CD4-positive, CD25-positive, alpha-beta regulatory T cell (primary cell): ENCODE data around the gene LHPP. TPM values are rescaled to one million over a fixed set of nuclear protein-coding genes. Genes with fewer than 3 reads are reported as not detected.

Experiments
- ATAC-seq, 2 donors: fragments of 150-1000 bp; cut with Tn5 transposase; one replicate each; pipeline ENCODE4 v1.10.0; 2021; ENCODE audit warnings: low read depth in 2 of 2, moderate number of reproducible peaks in 2 of 2, moderate library complexity in 1 of 2
- DNase-seq, 3 donors: peaks; one replicate each; pipeline versions ENCODE4 v3.0.0 to v3.0.0-alpha.2; 2012 to 2022; ENCODE audit warnings: mixed read lengths in 1 of 3
- H3K27ac ChIP-seq: one replicate; pipeline ENCODE4 v1.7.0; 2013; ENCODE audit warnings: mild to moderate bottlenecking, low read length; ENCODE audit not compliant: insufficient read depth, poor library complexity, severe bottlenecking
- H3K27me3 ChIP-seq: one replicate; pipeline ENCODE4 v1.7.0; 2013; ENCODE audit warnings: low read length; ENCODE audit not compliant: control insufficient read depth, insufficient read depth
- H3K36me3 ChIP-seq: one replicate; pipeline ENCODE4 v1.7.0; 2013; ENCODE audit warnings: mild to moderate bottlenecking, low read length, moderate library complexity; ENCODE audit not compliant: control insufficient read depth, insufficient read depth
- H3K4me1 ChIP-seq: 2 replicates; pipeline ENCODE4 v1.7.0; 2013; ENCODE audit warnings: mild to moderate bottlenecking, low read length; ENCODE audit not compliant: insufficient read depth, control insufficient read depth, poor library complexity, severe bottlenecking
- H3K4me3 ChIP-seq: one replicate; pipeline ENCODE4 v1.7.0; 2013; ENCODE audit warnings: low read depth, mild to moderate bottlenecking, low read length, moderate library complexity
- H3K9me3 ChIP-seq, 2 experiments: 1 replicate in 1 of 2; 2 replicates in 1 of 2; pipeline ENCODE4 v1.7.0; 2013; ENCODE audit warnings: low read length in 2 of 2, mild to moderate bottlenecking in 1 of 2, moderate library complexity in 1 of 2; ENCODE audit not compliant: control insufficient read depth in 2 of 2
- H3K27ac Mint-ChIP-seq, 3 donors: one replicate each; pipeline ENCODE4 v1.8.0; 2020 to 2022; ENCODE audit warnings: mild to moderate bottlenecking in 3 of 3, mixed read lengths in 3 of 3, moderate library complexity in 2 of 3
- H3K27me3 Mint-ChIP-seq: one replicate; pipeline ENCODE4 v1.8.0; 2022; ENCODE audit warnings: mild to moderate bottlenecking, mixed read lengths
- H3K36me3 Mint-ChIP-seq: one replicate; pipeline ENCODE4 v1.8.0; 2020; ENCODE audit warnings: mixed read lengths
- H3K4me1 Mint-ChIP-seq, 4 donors: one replicate each; pipeline ENCODE4 v1.8.0; 2020 to 2022; ENCODE audit warnings: mixed read lengths in 4 of 4, mild to moderate bottlenecking in 1 of 4
- H3K4me3 Mint-ChIP-seq, 4 donors: one replicate each; pipeline ENCODE4 v1.8.0; 2020 to 2022; ENCODE audit warnings: mild to moderate bottlenecking in 4 of 4, mixed read lengths in 4 of 4, moderate library complexity in 3 of 4
- H3K9me3 Mint-ChIP-seq, 7 donors: one replicate each; pipeline ENCODE4 v1.8.0; 2020 to 2022; ENCODE audit warnings: mixed read lengths in 7 of 7, mild to moderate bottlenecking in 3 of 7, moderate library complexity in 2 of 7
- polyA plus RNA-seq, 4 donors: library from polyadenylated mRNA; unstranded; fragments of 300-500 nt; fragmentation: Illumina TruSeq; gene quantifications; one replicate each; pipeline ENCODE4 v1.2.3, GENCODE V29; 2021
- total RNA-seq: library from RNA; stranded (reverse); gene quantifications from one replicate; pipeline ENCODE4 v1.2.3, GENCODE V29; 2022

The LHPP gene
- total and polyA plus RNA-seq, 5 donors from 2014 or later: 20.1 to 29.2 (median 25.0) TPM

GRCh38 chr10:124512600-124512999, 51.0 kb downstream of the LHPP start:
- Histone ChIP-seq H3K27ac (no peak overlapping the region), H3K4me1 (no peaks in the 10 kb centered on the region), H3K27me3 (no peaks in the 10 kb centered on the region), H3K36me3 (no peaks in the 10 kb centered on the region), H3K9me3 (no peaks in the 10 kb centered on the region), H3K4me3 (no peak overlapping the region)
- H3K4me1 Mint-ChIP-seq: no peaks in the 10 kb centered on the region
- DNase-seq (no peak), ATAC-seq (no peak)
- peaks cover 36% of the 10 kb centered on the region for H3K36me3 Mint-ChIP-seq
- H3K4me3 Mint-ChIP-seq: no peak overlapping the region
- no peaks in the 10 kb centered on the region for H3K9me3 Mint-ChIP-seq
- peak overlapping the region in 1 of 3 donors; percentile 47 for H3K27ac Mint-ChIP-seq
- H3K27me3 Mint-ChIP-seq: peaks cover 4% of the 10 kb centered on the region

GRCh38 chr10:124515244-124515970, 53.8 kb downstream of the LHPP start:
- no peak overlapping the region for H3K27ac ChIP-seq
- no peaks in the 10 kb centered on the region for H3K27me3 ChIP-seq
- Mint-ChIP-seq H3K27ac (no peak overlapping the region), H3K4me3 (no peak overlapping the region), H3K36me3 (peaks cover 41% of the 10 kb centered on the region), H3K27me3 (peaks cover 4% of the 10 kb centered on the region), H3K4me1 (no peaks in the 10 kb centered on the region), H3K9me3 (no peaks in the 10 kb centered on the region)
- H3K9me3 ChIP-seq: no peaks in the 10 kb centered on the region
- DNase-seq (no peak), ATAC-seq (no peak)
- H3K4me3 ChIP-seq: no peak overlapping the region
- H3K4me1 ChIP-seq: no peaks in the 10 kb centered on the region
- no peaks in the 10 kb centered on the region for H3K36me3 ChIP-seq

- no peak overlapping the region for H3K27ac Mint-ChIP-seq
- ATAC-seq: no peak
- no peaks in the 10 kb centered on the region for H3K4me1 Mint-ChIP-seq
- Histone ChIP-seq H3K27ac (no peak overlapping the region), H3K4me1 (no peaks in the 10 kb centered on the region), H3K4me3 (no peak overlapping the region), H3K36me3 (no peaks in the 10 kb centered on the region), H3K9me3 (no peaks in the 10 kb centered on the region), H3K27me3 (no peaks in the 10 kb centered on the region)
- peaks cover 43% of the 10 kb centered on the region for H3K36me3 Mint-ChIP-seq
- H3K4me3 Mint-ChIP-seq: no peak overlapping the region
- no peaks in the 10 kb centered on the region for H3K9me3 Mint-ChIP-seq
- H3K27me3 Mint-ChIP-seq: peaks cover 4% of the 10 kb centered on the region
- no peak for DNase-seq
Measured at GRCh38 chr10:124516181-124516580, 54.6 kb downstream of the LHPP start.

GRCh38 chr10:124516746-124517397, 55.2 kb downstream of the LHPP start:
- ATAC-seq: no peak
- no peak overlapping the region for H3K27ac ChIP-seq
- H3K36me3 Mint-ChIP-seq: peaks cover 36% of the 10 kb centered on the region

GRCh38 chr10:124517461-124517860, 55.8 kb downstream of the LHPP start:
- no peaks in the 10 kb centered on the region for H3K9me3 ChIP-seq
- no peaks in the 10 kb centered on the region for H3K36me3 ChIP-seq
- ATAC-seq (no peak), DNase-seq (no peak)
- H3K4me1 ChIP-seq: no peaks in the 10 kb centered on the region
- H3K4me1 Mint-ChIP-seq: no peaks in the 10 kb centered on the region
- H3K9me3 Mint-ChIP-seq: no peaks in the 10 kb centered on the region
- H3K36me3 Mint-ChIP-seq: peaks cover 33% of the 10 kb centered on the region
- H3K27me3 ChIP-seq: no peaks in the 10 kb centered on the region
- H3K27me3 Mint-ChIP-seq: peaks cover 4% of the 10 kb centered on the region
- no peak overlapping the region for H3K27ac ChIP-seq
- no peak overlapping the region for H3K4me3 ChIP-seq
- no peak overlapping the region for H3K4me3 Mint-ChIP-seq
- no peak overlapping the region for H3K27ac Mint-ChIP-seq

More at GRCh38 chr10:124516746-124517397, 55.2 kb downstream of the LHPP start:
- Mint-ChIP-seq H3K9me3 (no peaks in the 10 kb centered on the region), H3K4me3 (no peak overlapping the region), H3K27me3 (peaks cover 4% of the 10 kb centered on the region), H3K27ac (no peak overlapping the region), H3K4me1 (no peaks in the 10 kb centered on the region)
- no peak for DNase-seq
- H3K4me1 ChIP-seq: no peaks in the 10 kb centered on the region
- no peak overlapping the region for H3K4me3 ChIP-seq
- no peaks in the 10 kb centered on the region for H3K27me3 ChIP-seq
- H3K36me3 ChIP-seq: no peaks in the 10 kb centered on the region
- no peaks in the 10 kb centered on the region for H3K9me3 ChIP-seq

- Mint-ChIP-seq H3K27ac (no peak overlapping the region), H3K36me3 (peaks cover 33% of the 10 kb centered on the region), H3K4me3 (no peak overlapping the region), H3K9me3 (no peaks in the 10 kb centered on the region), H3K27me3 (peaks cover 4% of the 10 kb centered on the region), H3K4me1 (no peaks in the 10 kb centered on the region)
- H3K4me1 ChIP-seq: no peaks in the 10 kb centered on the region
- no peak overlapping the region for H3K27ac ChIP-seq
- H3K36me3 ChIP-seq: no peaks in the 10 kb centered on the region
- DNase-seq: no peak
- H3K4me3 ChIP-seq: no peak overlapping the region
- no peaks in the 10 kb centered on the region for H3K27me3 ChIP-seq
- no peak for ATAC-seq
- no peaks in the 10 kb centered on the region for H3K9me3 ChIP-seq
Measured at GRCh38 chr10:124517931-124518330, 56.3 kb downstream of the LHPP start.

GRCh38 chr10:124518366-124518765, 56.7 kb downstream of the LHPP start:
- H3K4me3 ChIP-seq: no peak overlapping the region

More at GRCh38 chr10:124518366-124518765, 56.7 kb downstream of the LHPP start:
- H3K27ac ChIP-seq: no peak overlapping the region
- no peak for DNase-seq
- Mint-ChIP-seq H3K9me3 (no peaks in the 10 kb centered on the region), H3K4me1 (no peaks in the 10 kb centered on the region), H3K36me3 (peaks cover 33% of the 10 kb centered on the region), H3K27me3 (peaks cover 4% of the 10 kb centered on the region), H3K4me3 (no peak overlapping the region), H3K27ac (no peak overlapping the region)
- H3K36me3 ChIP-seq: no peaks in the 10 kb centered on the region
- no peaks in the 10 kb centered on the region for H3K4me1 ChIP-seq
- no peak for ATAC-seq
- no peaks in the 10 kb centered on the region for H3K9me3 ChIP-seq
- no peaks in the 10 kb centered on the region for H3K27me3 ChIP-seq
